CD14-positive monocyte (primary cell): ENCODE results near the gene S100A4. TPM values are rescaled to one million over a fixed set of nuclear protein-coding genes. Genes with fewer than 3 reads are reported as not detected.

Experiments
- DNase-seq, 3 donors: peaks; one replicate each; pipeline ENCODE4 v3.0.0-alpha.2; 2011 to 2022
- H2AFZ ChIP-seq: 2 replicates; pipeline ENCODE4 v1.6.0; 2012; ENCODE audit warnings: mild to moderate bottlenecking, low read depth, low read length, inconsistent platforms; ENCODE audit not compliant: insufficient read depth, poor library complexity, severe bottlenecking
- H3K27ac ChIP-seq, 2 donors: 1 replicate in 1 of 2; 2 replicates in 1 of 2; pipeline ENCODE4 v1.5.1; 2012 to 2013; ENCODE audit warnings: low read length in 2 of 2, control low read depth in 1 of 2, inconsistent platforms in 1 of 2, low read depth in 1 of 2, mild to moderate bottlenecking in 1 of 2
- H3K27me3 ChIP-seq, 2 donors: one replicate each; pipeline versions ENCODE4 v1.6.0 to v1.6.1; 2011 to 2013; ENCODE audit warnings: low read length in 2 of 2; ENCODE audit not compliant: control insufficient read depth in 2 of 2, insufficient read depth in 2 of 2
- H3K36me3 ChIP-seq, 2 donors: replicated peaks in 1 of 2; 1 replicate in 1 of 2; 2 replicates in 1 of 2; pipeline versions ENCODE4 v1.5.1 to v1.6.1; 2012 to 2013; ENCODE audit warnings: low read length in 2 of 2, control low read depth in 1 of 2, inconsistent platforms in 1 of 2, mild to moderate bottlenecking in 1 of 2; ENCODE audit not compliant: insufficient read depth in 2 of 2, control insufficient read depth in 1 of 2
- H3K4me1 ChIP-seq, 2 donors: 1 replicate in 1 of 2; 2 replicates in 1 of 2; pipeline versions ENCODE4 v1.5.1 to v1.6.1; 2012 to 2013; ENCODE audit warnings: low read length in 2 of 2, control low read depth in 1 of 2, inconsistent platforms in 1 of 2, mild to moderate bottlenecking in 1 of 2, moderate library complexity in 1 of 2; ENCODE audit not compliant: insufficient read depth in 2 of 2, control insufficient read depth in 1 of 2
- H3K4me2 ChIP-seq: replicated peaks from 2 replicates; pipeline ENCODE3; 2012; ENCODE audit warnings: low read length, moderate library complexity, mild to moderate bottlenecking; ENCODE audit not compliant: poor library complexity, severe bottlenecking; ENCODE audit errors: extremely low read depth
- H3K4me3 ChIP-seq, 3 experiments: fragments of 200-600 bp in 1 of 3; sonication (generic) in 1 of 3; replicated peaks in 1 of 3; 1 replicate in 2 of 3; 2 replicates in 1 of 3; pipeline ENCODE4 v1.5.1; 2011 to 2013; ENCODE audit warnings: low read length in 3 of 3, mild to moderate bottlenecking in 3 of 3, control low read depth in 2 of 3, low read depth in 2 of 3, inconsistent platforms in 1 of 3, moderate library complexity in 1 of 3
- H3K79me2 ChIP-seq: 2 replicates; pipeline ENCODE4 v1.6.0; 2012; ENCODE audit warnings: mild to moderate bottlenecking, control low read depth, inconsistent platforms, low read length, moderate library complexity; ENCODE audit not compliant: insufficient read depth
- H3K9ac ChIP-seq: 2 replicates; pipeline ENCODE4 v1.6.0; 2017; ENCODE audit warnings: low read length, mild to moderate bottlenecking; ENCODE audit not compliant: insufficient read depth, poor library complexity, severe bottlenecking
- H3K9me3 ChIP-seq, 2 donors: replicated peaks in 1 of 2; 1 replicate in 1 of 2; 2 replicates in 1 of 2; pipeline versions ENCODE4 v1.5.1 to v1.6.1; 2012 to 2013; ENCODE audit warnings: low read length in 2 of 2, control low read depth in 1 of 2; ENCODE audit not compliant: control insufficient read depth in 1 of 2, insufficient read depth in 1 of 2
- H4K20me1 ChIP-seq: 2 replicates; pipeline ENCODE4 v1.6.0; 2012; ENCODE audit warnings: mild to moderate bottlenecking, low read length, control low read depth, moderate library complexity; ENCODE audit not compliant: insufficient read depth
- H3K27ac Mint-ChIP-seq, 7 donors: one replicate each; pipeline ENCODE4 v1.8.0; 2020; ENCODE audit warnings: mild to moderate bottlenecking in 7 of 7, mixed read lengths in 7 of 7, moderate library complexity in 6 of 7, inconsistent platforms in 2 of 7
- H3K27me3 Mint-ChIP-seq, 3 donors: one replicate each; pipeline ENCODE4 v1.8.0; 2021 to 2022; ENCODE audit warnings: low read depth in 3 of 3, mild to moderate bottlenecking in 3 of 3, mixed read lengths in 3 of 3, moderate library complexity in 3 of 3, inconsistent platforms in 1 of 3
- H3K36me3 Mint-ChIP-seq, 2 donors: one replicate each; pipeline ENCODE4 v1.8.0; 2020; ENCODE audit warnings: mixed read lengths in 2 of 2, inconsistent platforms in 1 of 2, mild to moderate bottlenecking in 1 of 2
- H3K4me1 Mint-ChIP-seq: one replicate; pipeline ENCODE4 v1.8.0; 2020; ENCODE audit warnings: mild to moderate bottlenecking, mixed read lengths
- H3K4me3 Mint-ChIP-seq, 2 donors: one replicate each; pipeline ENCODE4 v1.8.0; 2020; ENCODE audit warnings: mild to moderate bottlenecking in 2 of 2, mixed read lengths in 2 of 2, moderate library complexity in 1 of 2
- H3K9me3 Mint-ChIP-seq, 7 donors: one replicate each; pipeline ENCODE4 v1.8.0; 2020 to 2022; ENCODE audit warnings: mixed read lengths in 7 of 7, mild to moderate bottlenecking in 6 of 7, moderate library complexity in 6 of 7, inconsistent platforms in 2 of 7
- CTCF ChIP-seq: fragments of 200-600 bp; IDR thresholded peaks from one replicate; pipeline ENCODE4 v1.8.0; 2022; ENCODE audit warnings: antibody characterized with exemption, mild to moderate bottlenecking
- WGBS: methylation state at CpG from one replicate; pipeline ENCODE4 v1.1.5; 2013; ENCODE audit warnings: missing lambda C conversion rate; ENCODE audit not compliant: insufficient coverage; 5-methylcytosine and 5-hydroxymethylcytosine counted together
- intact Hi-C, 2 donors: fragments of 100-400 bp; cut with micrococcal nuclease; formaldehyde crosslinking; loops; one replicate each; pipeline versions ENCODE4 v1.15.0 to v1.15.1; 2023
- polyA plus RNA-seq, 3 donors: library from polyadenylated mRNA; depleted of rRNA in 1 of 3; unstranded in 2 of 3; stranded (reverse) in 1 of 3; fragments of 300-500 nt in 2 of 3; fragments of >200 nt in 1 of 3; fragmentation: Illumina TruSeq in 2 of 3; gene quantifications; 1 replicate in 2 of 3; 2 replicates in 1 of 3; pipeline ENCODE4 v1.2.3, GENCODE V29; 2012 to 2021

S100A4 gene
- polyA plus RNA-seq, 3 donors, result 4,538 to 7,344 (median 6,092) TPM

GRCh38 chr1:153532769-153533599 lies 12.6 kb downstream of the S100A4 start:
- Histone ChIP-seq H3K4me1 (peaks cover 54 to 61% of the 10 kb centered on the region in 2 donors), H3K4me2 (peak overlapping the region; percentile 98), H2AFZ (no peak overlapping the region), H3K4me3 (peak overlapping the region; percentile 70 to 91 (median 84)), H3K36me3 (peaks cover 6 to 10% of the 10 kb centered on the region in 2 donors), H4K20me1 (peaks cover 30% of the 10 kb centered on the region), H3K27ac (peak overlapping the region; percentile 96 to 98), H3K27me3 (no peaks in the 10 kb centered on the region), H3K9ac (peak overlapping the region; percentile 93), H3K9me3 (no peaks in the 10 kb centered on the region), H3K79me2 (peaks cover 44% of the 10 kb centered on the region)
- peak overlapping the region; percentile 94 to 99 (median 96) for H3K27ac Mint-ChIP-seq
- peaks cover 0 to 2% (median 0%) of the 10 kb centered on the region in 3 donors for H3K27me3 Mint-ChIP-seq
- H3K4me3 Mint-ChIP-seq, result peak overlapping the region; percentile 93 to 97
- peak; percentile 80 to 83 (median 80) for DNase-seq
- WGBS, result 0% methylated on average over 6 of the region's 34 CpGs
- H3K9me3 Mint-ChIP-seq, result no peaks in the 10 kb centered on the region
- TF ChIP-seq CTCF, result peak; percentile 89
- H3K4me1 Mint-ChIP-seq, result peaks cover 61% of the 10 kb centered on the region
- H3K36me3 Mint-ChIP-seq, result peaks cover 28 to 40% of the 10 kb centered on the region in 2 donors
- intact Hi-C loops, result loop anchor here (1.0 to 5.0 kb wide), 2 partner anchors 35 to 99 kb away; partner anchors contain the start of gene CHTOP (in 2 of the 2)

GRCh38 chr1:153532181-153532580 lies 13.4 kb downstream of the S100A4 start:
- no peak for TF ChIP-seq CTCF
- Histone ChIP-seq H2AFZ (no peak overlapping the region), H3K4me2 (peak overlapping the region; percentile 98), H3K4me1 (peaks cover 58 to 62% of the 10 kb centered on the region in 2 donors), H3K27ac (peak overlapping the region in 1 of 2 donors; percentile 98), H3K9ac (peak overlapping the region; percentile 93), H3K36me3 (peaks cover 6 to 10% of the 10 kb centered on the region in 2 donors), H3K27me3 (no peaks in the 10 kb centered on the region), H4K20me1 (peaks cover 30% of the 10 kb centered on the region), H3K79me2 (peaks cover 44% of the 10 kb centered on the region), H3K4me3 (peak overlapping the region in 1 of 3 experiments; percentile 84), H3K9me3 (no peaks in the 10 kb centered on the region)
- no peaks in the 10 kb centered on the region for H3K27me3 Mint-ChIP-seq
- intact Hi-C loops, result loop anchor here (5.0 kb wide), 1 partner anchor 100 kb away; the partner anchor contains the start of gene CHTOP (in 2 of the 2)
- peak in 1 of 3 donors; percentile 39 for DNase-seq
- no peaks in the 10 kb centered on the region for H3K9me3 Mint-ChIP-seq
- peaks cover 28 to 46% of the 10 kb centered on the region in 2 donors for H3K36me3 Mint-ChIP-seq
- peak overlapping the region; percentile 93 to 97 for H3K4me3 Mint-ChIP-seq
- H3K4me1 Mint-ChIP-seq, result peaks cover 64% of the 10 kb centered on the region
- WGBS, result no CpG with 5 or more reads among the region's 2 CpGs
- H3K27ac Mint-ChIP-seq, result peak overlapping the region; percentile 85 to 99 (median 96)
